HEK293 (cell line): ENCODE data around the gene C1QC.

Experiments used
- CTCF ChIP-seq: fragments of 450-650 bp; formaldehyde crosslinking; IDR thresholded peaks from 2 replicates; pipeline ENCODE4 v1.5.1; 2016; ENCODE audit warnings: missing biosample characterization, missing genetic modification characterization
- ZSCAN4 ChIP-seq: fragments of 450-650 bp; formaldehyde crosslinking; IDR thresholded peaks from 2 replicates; pipeline ENCODE4 v1.5.1; 2017; ENCODE audit warnings: missing biosample characterization, missing genetic modification characterization

- TF ChIP-seq CTCF (tag by site-specific recombination) (no peak), ZSCAN4 (tag by site-specific recombination) (no peak)
Measured at GRCh38 chr1:22600817-22601605, 42.4 kb upstream of the C1QC start.
